GM19397 (cell line): ENCODE measurements around the gene SVEP1.
"Not testable (repeated sequence)": the region's sequence is repeated elsewhere in the genome, so short reads cannot be mapped to it uniquely, and the experiment has no call there.

ENCODE experiments used
- ATAC-seq: cut with Tn5 transposase; IDR thresholded peaks from one replicate; pipeline ENCODE4 v1.9.1; 2021; ENCODE audit warnings: mild to moderate bottlenecking, moderate library complexity; ENCODE audit not compliant: unreplicated experiment

The SVEP1 gene

DNA sequence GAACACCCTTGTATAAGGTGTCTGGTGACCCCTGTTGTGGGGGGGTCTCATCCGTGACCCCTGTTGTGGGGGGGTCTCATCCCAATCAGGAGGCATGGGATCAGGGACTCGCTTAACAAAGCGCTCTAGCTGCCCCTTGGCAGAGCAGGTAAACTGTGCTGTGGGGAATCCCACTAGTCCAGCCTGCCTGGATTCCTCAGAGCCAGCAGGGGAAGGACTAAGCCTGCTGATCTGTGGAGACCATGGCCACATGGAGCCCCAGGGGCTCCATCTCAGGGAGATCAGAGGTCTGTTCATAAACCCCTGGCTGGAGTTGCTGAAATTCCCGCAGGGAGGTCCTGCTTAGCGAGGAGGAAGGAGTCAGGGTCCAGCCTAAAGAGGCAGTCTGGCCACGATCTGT lies 196.1 kb downstream of the SVEP1 start:
- ATAC-seq: no peak

DNA sequence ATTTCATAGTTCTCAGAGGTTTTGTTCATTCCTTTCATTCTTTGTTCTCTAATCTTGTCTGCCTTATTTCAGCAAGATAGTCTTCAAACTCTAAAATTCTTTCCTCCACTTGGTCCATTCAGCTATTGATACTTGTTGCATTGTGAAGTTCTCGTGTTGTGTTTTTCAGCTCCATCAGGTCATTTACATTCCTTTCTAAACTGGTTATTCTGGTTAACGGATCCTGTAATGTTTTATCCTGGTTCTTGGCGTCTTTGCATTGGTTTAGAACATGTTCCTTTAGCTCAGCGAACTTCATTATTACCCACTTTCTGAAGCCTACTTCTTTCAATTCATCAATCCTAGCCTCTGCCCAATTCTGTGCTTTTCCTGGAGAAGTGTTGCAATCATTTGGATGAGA lies 196.8 kb downstream of the SVEP1 start:
- no peak for ATAC-seq

DNA sequence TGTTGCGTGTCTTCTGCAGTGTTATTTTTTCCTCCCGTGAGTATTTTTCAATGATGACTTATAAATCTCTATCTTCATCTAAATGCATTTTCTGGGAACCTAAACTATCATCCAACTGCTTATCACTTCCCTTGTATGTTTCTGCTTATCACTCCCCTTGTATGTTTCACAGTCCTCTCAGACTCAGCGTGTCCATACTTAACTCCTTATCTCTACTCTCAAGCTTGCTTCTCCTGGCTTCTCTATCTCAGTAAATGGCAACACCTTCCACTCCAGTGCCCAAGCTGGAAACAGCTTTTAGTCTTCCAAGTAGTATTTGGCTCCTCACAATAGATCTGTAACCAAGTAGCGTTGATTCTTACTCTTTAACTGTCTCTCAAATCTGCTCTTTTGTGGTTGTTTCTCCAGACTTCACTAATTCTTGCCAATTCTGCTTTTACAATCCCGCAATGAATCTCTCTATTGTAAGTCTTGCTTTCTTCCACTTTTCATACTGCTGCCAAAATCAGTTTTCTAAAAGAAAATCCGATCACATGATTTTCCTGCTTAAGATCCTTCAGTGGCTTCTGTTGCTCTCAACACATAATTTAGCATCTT lies 208.0 kb downstream of the SVEP1 start:
- no peak for ATAC-seq

DNA sequence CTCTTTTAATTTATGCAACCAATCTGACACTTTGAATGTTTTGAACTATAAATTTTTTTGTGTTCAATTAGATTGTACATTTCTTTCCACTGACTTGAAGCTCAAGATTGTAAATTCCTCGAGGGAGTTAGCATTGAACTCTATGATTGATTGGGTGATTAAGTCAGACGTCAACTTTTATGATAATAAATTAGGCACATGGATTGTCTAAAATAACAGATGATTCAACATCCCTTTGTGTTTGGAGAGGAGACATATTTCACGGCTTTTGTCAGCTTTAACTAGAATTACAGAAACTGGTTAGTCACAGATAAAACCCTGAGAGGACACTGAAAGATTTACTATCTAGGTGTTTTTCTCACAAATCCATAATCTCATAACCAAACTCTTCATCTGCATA lies 209.2 kb downstream of the SVEP1 start:
- ATAC-seq: no peak

DNA sequence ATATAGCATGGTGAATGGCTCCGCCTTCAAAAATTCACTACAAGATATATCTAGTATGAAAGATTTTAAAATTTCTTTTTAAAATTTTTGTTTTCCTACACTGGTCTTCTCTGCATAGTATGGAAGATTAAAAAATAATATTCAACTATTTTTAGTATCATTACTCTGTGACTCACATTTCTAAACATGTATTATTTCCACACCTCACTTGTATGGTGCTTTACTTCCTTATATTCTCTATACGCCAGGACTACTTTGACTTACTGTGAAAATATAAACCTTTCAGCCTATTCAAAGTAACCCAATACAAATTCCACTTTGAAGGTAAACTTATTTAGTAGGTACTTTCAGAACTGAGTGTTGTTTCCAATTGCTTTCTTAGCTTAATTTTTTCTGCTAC lies 215.1 kb downstream of the SVEP1 start:
- no peak for ATAC-seq

DNA sequence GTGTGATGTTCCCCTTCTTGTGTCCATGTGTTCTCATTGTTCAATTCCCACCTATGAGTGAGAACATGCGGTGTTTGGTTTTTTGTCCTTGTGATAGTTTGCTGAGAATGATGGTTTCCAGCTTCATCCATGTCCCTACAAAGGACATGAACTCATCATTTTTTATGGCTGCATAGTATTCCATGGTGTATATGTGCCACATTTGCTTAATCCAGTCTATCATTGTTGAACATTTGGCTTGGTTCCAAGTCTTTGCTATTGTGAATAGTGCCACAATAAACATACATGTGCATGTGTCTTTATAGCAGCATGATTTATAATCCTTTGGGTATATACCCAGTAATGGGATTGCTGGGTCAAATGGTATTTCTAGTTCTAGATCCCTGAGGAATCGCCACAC lies 220.5 kb downstream of the SVEP1 start:
- not testable (repeated sequence) for ATAC-seq

DNA sequence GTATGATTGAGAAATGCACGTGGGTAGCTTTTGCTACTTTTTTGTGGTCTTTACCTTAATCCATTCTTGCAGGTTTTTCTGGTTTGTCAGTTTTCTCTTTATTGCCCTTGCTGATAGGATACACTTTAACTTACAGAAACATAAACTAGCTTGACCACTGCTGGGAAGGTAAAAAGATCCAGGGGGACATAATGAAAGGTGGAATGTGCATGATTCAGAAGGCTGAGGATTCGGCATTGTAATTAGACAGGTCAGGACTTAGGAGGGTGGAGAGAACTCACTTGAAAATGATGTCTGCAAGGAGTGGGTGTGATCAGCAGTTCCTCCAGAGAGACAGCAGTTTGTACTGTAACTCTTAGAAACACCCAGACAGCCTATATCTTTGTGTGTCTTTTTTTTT lies 222.0 kb downstream of the SVEP1 start:
- ATAC-seq: no peak

DNA sequence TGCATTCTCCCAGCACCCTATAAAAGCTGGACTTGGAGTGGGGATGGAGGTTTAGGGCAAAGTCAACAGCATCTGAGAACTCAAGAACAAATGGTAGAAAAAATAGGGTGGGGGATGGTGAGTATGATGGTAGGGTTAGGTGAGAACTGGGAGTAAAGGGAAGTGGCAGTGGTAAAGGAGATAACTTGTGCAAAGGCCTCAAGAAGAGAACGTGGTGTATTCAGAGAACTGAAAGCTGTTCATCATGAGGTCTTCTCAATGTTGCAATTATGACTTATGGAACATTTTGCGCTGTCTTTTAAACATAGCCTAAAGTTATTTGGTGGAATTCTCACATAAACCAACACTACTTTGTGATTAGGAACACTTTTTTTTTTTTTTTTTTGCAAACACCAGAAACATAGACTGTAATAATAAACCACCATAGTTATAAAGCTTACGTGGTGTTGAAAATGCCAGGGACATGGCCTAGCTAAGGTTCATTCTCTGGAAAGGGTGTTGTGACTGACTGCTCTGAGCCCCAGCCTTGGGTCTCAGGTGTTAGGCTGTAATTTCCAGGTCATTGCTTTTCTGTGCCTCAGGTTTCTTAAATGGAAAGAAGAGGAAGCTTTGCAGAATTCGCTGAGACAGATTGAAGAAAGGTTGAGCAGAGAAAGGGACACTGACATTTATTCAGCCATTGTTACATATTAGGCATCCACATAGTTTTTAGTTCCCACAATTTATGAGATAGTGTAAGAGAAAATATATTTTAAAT lies 222.7 kb downstream of the SVEP1 start:
- ATAC-seq: no peak

DNA sequence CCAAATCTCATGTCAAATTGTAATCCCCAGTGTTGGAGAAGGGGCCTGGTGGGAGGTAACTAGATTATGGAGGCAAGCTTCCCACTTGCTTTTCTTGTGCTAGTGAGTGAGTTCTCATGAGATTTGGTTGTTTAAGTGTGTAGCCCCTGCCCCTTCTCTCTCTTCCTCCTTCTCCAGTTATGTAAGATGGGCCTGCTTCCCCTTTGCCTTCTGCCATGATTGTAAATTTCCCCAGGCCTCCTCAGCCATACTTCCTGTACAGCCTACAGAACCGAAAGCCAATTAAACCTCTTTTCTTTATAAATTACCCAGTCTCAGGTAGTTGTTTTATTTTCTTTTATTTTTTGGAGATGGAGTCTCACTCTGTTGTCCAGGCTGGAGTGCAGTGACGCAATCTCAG lies 223.6 kb downstream of the SVEP1 start:
- ATAC-seq: no peak

DNA sequence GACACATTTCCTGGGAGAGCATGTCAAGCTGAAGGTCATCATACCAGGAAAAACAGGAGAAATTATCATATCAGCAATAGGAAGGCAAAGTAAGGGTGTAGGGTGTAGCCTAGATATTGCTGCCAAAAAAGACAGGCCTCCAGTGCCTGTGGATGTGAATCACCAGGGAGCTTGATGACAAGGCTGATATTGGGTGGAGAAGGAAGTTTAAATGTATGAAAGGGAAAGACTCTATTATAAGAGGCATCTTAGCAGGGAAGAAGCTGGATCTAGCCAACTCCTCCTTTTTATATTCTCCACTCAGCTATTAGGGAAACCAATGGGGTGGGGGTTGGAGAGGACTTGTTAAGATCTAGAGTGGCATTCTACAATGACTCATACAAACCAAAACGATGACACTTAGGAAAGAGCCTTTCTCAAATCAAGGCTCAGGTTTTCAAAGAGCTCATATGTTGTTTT lies 228.5 kb downstream of the SVEP1 start:
- no peak for ATAC-seq

DNA sequence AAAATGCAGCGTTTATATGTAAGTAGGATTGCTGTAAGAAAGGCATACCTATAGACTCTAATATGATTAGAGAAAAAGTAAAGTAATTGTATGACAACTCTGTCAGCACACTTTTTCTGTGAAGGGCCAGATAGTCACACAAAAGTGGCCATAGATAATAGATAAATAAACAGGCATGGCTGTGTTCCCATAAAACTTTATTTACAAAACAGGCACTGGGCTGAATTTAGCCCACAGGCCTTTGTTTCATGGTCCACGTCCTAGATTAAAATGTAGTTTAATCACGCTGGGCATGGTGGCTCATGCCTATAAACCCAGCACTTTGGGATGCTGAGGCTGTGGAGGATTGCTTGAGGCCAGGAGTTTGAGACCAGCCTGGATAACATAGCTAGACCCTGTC lies 233.2 kb downstream of the SVEP1 start:
- ATAC-seq: no peak

DNA sequence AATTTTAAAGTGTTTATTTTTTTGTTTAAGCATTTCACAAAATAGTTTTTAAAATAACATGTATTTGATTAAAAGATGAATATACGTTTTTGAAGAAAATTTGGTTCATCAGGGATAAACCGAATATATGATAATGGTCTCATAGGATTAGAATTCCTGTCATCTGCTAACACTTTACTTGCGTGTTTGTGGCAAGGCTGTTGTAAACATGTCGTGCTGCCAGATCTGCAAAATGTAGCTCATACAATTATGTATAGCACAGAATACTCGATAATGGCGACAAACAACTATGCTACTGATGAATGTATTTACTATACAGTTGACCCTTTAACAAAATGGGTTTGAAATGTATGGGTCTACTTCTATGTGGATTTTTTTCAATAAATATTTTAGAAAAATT lies 234.7 kb downstream of the SVEP1 start:
- ATAC-seq: no peak

DNA sequence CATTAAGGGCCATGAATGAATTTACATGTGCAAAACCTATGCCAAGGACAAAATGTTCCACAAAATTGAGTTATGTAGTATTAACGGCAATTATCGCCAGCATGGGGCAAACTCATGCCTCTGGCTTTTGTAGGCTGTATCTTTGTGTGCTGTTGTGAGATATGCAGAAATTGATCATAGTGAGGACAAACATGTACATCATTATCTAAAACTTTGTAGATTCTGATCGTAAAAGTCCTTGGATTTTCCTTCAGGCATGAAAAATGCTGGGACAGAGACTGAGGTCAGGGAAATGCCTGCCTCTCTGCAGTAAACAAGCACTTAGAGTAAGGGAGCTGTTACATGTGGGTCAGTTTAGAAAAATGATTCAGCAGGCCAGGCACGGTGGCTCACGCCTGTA lies 236.0 kb downstream of the SVEP1 start:
- no peak for ATAC-seq

DNA sequence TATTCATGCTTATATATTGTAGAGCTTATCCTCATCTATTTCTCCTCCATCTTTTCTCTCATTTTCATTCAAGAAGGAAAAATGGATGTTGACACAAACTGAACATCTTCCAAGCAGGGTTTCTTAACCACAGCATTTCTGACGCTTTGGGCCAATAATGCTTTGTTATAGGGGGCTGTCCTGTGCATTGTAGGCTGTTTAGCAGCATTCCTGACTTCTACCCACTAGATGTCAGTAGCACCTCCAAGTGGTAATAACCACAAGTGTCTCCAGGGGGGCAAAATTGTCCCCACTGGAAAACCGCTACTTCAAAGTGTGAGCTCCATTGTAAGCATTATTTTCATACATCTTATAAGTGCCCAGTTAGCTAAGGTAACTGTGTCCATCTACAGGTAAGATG lies 239.2 kb downstream of the SVEP1 start:
- ATAC-seq: no peak

DNA sequence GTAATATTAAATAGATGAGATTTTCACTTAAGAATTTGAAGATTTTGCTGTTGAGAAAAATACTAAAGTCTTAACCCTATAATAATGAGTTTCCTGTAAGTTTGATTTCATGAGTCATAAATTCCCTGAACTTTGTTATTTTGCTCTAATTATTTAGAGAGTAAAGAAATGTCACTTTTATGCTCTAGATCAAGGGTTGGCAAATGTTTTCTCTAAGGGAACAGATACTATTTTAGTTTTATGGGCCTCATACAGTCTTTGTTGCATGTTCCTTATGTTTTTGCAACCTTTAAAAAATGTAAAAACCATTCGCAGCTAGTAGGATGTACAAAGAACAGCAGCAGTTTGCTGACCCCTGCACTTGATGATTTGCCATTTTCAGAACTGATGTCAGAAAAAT lies 241.4 kb downstream of the SVEP1 start:
- no peak for ATAC-seq

DNA sequence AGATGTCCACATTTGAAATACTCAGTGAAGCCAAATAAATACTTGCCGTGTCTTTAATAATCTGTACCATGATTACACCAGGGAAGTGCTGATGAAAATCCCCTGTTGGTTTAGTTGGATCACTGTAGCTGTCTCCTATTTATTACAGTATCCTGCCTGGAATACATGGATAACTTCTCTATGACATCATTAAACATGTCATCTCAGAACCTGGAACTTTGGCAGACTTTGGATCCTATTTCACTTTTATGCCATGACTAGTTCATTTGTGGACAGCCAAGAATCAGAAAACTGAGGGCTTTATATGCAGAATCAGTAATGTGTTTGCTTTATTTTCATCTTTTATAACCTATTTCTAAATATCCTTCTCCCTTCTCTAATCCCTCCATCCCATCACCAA lies 241.8 kb downstream of the SVEP1 start, which contains the start of gene TXNDC8:
Gene TXNDC8, minus strand, starts transcription at position 137 of the 400 bp plus-strand sequence.
- ATAC-seq: no peak

DNA sequence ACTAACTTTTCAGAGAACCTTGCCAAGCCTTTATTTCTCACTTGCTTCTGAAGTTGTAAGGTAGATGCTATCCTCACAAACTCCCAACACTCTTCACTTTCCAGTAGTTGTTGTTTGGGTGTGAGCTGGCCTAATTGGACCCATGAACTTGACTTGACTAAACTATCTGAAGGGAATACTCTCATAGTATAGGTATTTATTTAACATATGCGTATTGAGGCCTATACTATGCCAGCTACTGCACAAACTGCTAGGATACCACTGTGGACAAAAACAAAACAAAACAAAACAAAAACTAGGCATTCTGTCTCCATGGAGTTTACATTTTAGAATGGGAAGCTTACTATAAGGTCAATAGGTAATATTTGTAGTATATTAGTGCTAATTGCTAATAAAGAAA lies 243.2 kb downstream of the SVEP1 start:
- no peak for ATAC-seq

DNA sequence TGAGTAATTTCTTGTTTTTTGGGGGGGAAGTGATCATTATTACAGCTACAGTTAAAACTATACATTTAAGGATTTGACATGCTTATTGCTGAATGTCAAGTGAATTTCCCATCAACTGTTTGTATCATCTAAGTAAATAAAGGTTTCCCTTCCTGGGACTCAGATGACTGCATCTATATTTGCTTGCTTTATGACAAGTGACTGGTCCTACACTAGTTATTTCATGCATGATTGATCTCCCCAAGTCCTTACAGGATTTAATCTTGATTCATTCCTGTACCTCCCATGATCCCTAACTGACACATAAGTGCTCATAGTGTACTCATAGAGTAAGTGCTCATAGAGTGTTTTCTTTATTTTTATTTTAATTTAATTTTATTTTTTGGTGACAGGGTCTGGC lies 244.7 kb downstream of the SVEP1 start:
- ATAC-seq: no peak

DNA sequence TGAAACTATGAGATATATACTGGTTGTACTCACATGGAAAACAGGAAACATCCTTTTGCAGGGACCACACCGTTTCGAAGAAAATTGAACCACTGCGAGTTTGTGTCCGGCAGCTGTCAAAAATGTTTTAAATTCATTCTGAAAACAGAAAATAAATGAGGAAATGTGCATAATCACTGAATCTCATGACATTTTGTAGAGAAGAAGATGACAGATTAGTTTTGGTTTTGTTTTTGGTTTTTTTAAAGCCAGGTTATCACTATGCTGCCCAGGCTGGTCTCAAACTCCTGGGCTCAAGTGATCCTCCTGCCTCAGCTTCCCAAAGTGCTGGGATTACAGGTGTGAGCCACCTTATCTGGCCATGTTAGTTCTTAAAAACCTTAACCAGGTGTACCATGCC lies 245.4 kb downstream of the SVEP1 start:
- ATAC-seq: no peak

DNA sequence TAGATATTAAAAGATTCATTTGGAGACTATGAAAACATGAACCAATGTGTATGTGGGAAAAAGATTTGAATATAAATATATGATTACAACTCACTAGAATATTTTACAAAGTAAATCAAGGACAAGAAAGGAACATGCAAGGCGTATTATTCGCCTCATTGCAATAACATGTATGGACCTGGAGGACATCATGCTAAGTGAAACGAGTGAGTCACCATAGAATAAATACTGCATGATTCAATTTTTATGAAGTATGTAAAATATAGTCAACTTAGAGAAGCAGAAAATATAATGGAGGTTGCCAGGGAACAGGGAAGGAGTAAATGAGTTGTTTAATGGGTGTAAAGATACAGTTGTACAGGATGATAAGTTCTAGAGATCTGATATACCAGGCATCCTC lies 246.8 kb downstream of the SVEP1 start:
- no peak for ATAC-seq

DNA sequence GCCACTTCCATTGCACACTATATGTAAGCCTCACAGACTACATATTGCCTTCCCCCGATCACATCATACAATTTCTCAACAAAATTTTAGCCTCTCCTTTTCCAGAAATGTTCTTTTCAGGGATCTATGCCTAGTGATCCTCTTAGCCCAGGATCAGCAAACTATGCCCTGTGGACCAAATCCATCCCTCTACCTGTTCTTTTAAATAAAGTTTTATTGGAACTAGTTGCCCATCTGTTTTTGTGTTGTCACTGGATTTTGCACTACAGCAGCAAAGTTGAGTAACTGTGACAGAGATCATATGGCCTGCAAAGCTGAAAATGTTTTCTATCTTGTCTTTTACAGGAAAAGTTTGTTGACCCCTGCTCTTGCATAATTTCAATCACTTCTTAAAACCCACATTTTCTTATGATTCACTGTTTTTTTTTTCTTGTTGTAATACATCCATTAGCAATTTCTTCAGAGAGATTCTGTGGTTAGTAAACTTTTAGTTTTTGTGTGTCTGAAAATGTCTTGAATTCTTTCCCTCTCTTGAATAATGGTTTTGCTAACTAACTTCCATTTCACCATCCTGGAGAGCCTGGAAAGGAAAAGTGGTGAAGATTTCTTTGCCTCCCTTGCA lies 248.9 kb downstream of the SVEP1 start:
- ATAC-seq: no peak

DNA sequence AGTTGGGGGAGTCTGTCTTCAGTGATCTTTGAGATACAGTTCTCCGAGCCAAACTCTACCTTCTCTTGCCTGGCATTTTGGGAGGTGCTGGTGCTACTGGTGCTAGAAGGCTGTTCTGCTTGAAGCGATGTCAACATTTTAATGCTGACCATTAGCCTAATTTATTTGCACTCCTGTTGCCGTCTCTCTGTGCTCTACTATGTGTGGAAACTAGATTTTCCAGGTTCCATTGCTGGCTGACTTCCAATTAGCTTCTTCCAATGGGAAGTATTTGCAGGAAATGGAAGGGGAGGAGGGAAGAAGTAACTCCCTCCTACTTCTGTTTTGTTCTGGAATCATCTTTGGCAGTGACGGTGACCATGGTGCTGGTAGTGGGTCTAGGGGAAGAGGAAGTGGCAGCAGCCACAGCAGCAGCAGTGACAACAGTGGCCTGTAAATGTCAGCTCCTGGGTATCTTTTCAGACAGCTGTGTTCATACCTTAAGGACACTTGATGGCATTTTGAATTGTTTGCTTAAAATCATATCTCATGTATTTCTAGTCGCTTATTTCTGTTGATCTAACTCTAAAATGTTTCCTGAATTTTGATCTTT lies 249.8 kb downstream of the SVEP1 start:
- no peak for ATAC-seq
